Ovary (tissue), 3 donors: ENCODE results near the gene OBSCN.

Experiments
- EP300 ChIP-seq: sonication (generic); formaldehyde crosslinking; IDR thresholded peaks from one replicate; pipeline ENCODE4 v1.6.1; 2017; ENCODE audit warnings: antibody characterized with exemption
- POLR2A ChIP-seq: fragments of 450-650 bp; IDR thresholded peaks from one replicate; pipeline ENCODE4 v1.6.1; 2017; ENCODE audit warnings: antibody characterized with exemption, mild to moderate bottlenecking, moderate library complexity
- TF ChIP-seq, protein P1 (sequence below), 3 donors: fragments of 450-650 bp in 2 of 3; fragments of 200-600 bp in 1 of 3; IDR thresholded peaks; one replicate each; pipeline versions ENCODE4 v1.5.1 to v1.8.0; 2016 to 2022; ENCODE audit warnings: antibody characterized with exemption in 3 of 3, mild to moderate bottlenecking in 1 of 3
- donor health status: DM: no; HTN: no; CAD: no.

DNA sequence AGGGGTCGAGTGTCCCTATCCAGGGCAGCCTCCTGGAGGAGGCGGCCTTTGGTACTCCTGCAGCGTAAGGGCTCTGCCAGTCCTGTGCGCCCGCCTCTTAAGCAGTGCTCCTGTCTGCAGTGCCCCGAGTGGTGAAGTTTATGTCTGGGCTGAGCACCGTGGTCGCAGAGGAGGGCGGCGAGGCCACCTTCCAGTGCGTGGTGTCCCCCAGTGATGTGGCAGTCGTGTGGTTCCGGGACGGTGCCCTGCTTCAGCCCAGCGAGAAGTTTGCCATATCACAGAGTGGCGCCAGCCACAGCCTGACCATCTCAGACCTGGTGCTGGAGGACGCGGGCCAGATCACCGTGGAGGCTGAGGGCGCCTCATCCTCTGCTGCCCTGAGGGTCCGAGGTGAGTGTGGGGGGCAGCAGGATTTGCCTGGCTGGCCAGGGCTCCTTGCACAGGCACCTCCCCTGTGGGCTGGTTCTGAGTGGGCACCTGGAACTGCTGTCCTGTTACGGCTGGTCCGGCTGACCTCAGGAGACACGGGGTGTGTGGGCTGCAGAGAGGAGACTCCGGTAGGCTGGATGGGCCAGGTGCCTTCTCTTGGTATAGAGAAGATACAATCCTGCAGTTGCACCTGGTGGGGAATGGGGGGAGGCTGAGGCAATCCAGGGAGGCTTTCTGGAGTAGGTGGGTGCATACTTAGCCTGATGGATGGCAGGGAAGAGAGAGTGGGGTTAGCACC is 66.8 kb downstream of the OBSCN start:
- TF ChIP-seq, protein P1, sequence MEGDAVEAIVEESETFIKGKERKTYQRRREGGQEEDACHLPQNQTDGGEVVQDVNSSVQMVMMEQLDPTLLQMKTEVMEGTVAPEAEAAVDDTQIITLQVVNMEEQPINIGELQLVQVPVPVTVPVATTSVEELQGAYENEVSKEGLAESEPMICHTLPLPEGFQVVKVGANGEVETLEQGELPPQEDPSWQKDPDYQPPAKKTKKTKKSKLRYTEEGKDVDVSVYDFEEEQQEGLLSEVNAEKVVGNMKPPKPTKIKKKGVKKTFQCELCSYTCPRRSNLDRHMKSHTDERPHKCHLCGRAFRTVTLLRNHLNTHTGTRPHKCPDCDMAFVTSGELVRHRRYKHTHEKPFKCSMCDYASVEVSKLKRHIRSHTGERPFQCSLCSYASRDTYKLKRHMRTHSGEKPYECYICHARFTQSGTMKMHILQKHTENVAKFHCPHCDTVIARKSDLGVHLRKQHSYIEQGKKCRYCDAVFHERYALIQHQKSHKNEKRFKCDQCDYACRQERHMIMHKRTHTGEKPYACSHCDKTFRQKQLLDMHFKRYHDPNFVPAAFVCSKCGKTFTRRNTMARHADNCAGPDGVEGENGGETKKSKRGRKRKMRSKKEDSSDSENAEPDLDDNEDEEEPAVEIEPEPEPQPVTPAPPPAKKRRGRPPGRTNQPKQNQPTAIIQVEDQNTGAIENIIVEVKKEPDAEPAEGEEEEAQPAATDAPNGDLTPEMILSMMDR (IDR thresholded peaks at IDR 0.05) = no peak
- TF ChIP-seq EP300 = no peak
- no peak for TF ChIP-seq POLR2A
